ENCODE measurements around the gene PDE3A.

- TF ChIP-seq CTCF (IDR thresholded peaks at IDR 0.05) (no peak), EP300 (IDR thresholded peaks at IDR 0.05) (no peak), POLR2AphosphoS5 (IDR thresholded peaks at IDR 0.05) (no peak), POLR2A (IDR thresholded peaks at IDR 0.05) (no peak)
Measured at GRCh38 chr12:20443255-20443654, 74.9 kb downstream of the PDE3A start.
